Spleen (tissue), 7 donors: Measurements from ENCODE around the gene SLC25A15.

Source experiments
- CTCF ChIP-seq, 11 experiments: fragments of 200-600 bp in 7 of 11; fragments of 450-650 bp in 4 of 11; sonication (generic) in 4 of 11; IDR thresholded peaks in 8 of 11; conservative IDR thresholded peaks in 3 of 11; 1 replicate in 7 of 11; 2 replicates in 4 of 11; pipeline versions ENCODE4 v1.4.0 to v1.8.0; 2016 to 2021; ENCODE audit warnings: antibody characterized with exemption in 11 of 11, inconsistent platforms in 4 of 11, mild to moderate bottlenecking in 1 of 11
- POLR2AphosphoS5 ChIP-seq, 3 donors: sonication (generic); formaldehyde crosslinking; IDR thresholded peaks; one replicate each; pipeline ENCODE4 v1.5.1; 2017; ENCODE audit warnings: antibody characterized with exemption in 3 of 3
- donor health status: DM: no; HTN: no; CAD: no; lungs with moderate emphysema.
- donor health status: DM: no; HTN: no; CAD: no.
- donor health status: DM: no; HTN: no; CAD: no.

GRCh38 chr13:40777166-40777808 lies 12.1 kb upstream of the SLC25A15 start:
- TF ChIP-seq CTCF (IDR thresholded peaks at IDR 0.05 in 8 of 11, conservative IDR thresholded peaks at IDR 0.05 in 3 of 11): peak; percentile 48 to 82 (median 76)
- TF ChIP-seq POLR2AphosphoS5 (IDR thresholded peaks at IDR 0.05): no peak
